GDM1 (cell line): Measurements from ENCODE around the gene PRPH.
"Not testable (repeated sequence)": the region's sequence is repeated elsewhere in the genome, so short reads cannot be mapped to it uniquely, and the experiment has no call there.

ENCODE experiments used
- DNase-seq: peaks from one replicate; lab custom pipeline; 2025; lab: John Stamatoyannopoulos, UW

PRPH gene

DNA sequence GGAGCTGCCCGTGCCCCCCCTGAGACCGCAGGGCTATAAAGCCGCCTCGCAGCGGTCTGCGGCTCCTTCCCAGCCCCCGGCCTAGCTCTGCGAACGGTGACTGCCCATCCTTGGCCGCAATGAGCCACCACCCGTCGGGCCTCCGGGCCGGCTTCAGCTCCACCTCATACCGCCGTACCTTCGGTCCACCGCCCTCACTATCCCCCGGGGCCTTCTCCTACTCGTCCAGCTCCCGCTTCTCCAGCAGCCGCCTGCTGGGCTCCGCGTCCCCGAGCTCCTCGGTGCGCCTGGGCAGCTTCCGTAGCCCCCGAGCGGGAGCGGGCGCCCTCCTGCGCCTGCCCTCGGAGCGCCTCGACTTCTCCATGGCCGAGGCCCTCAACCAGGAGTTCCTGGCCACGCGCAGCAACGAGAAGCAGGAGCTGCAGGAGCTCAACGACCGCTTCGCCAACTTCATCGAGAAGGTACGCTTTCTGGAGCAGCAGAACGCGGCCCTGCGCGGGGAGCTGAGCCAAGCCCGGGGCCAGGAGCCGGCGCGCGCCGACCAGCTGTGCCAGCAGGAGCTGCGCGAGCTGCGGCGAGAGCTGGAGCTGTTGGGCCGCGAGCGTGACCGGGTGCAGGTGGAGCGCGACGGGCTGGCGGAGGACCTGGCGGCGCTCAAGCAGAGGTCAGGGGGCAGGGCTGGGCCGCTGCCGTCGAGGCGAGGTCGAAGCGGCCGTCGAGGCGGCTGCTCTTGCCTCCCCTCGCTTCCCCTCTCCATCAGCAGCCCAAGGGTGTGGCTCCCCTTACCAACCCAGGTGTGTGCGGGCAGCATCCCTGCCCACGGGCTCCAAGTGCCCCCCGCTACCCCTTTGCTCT, at the start of gene PRPH:
PRPH (plus strand) TSS at position 66 of the 855 bp plus-strand sequence; CDS start at position 120, 54 bp downstream.
- DNase-seq: no peak

GRCh38 chr12:49251357-49251756, 43.6 kb upstream of the PRPH start:
- no peak for DNase-seq

DNA sequence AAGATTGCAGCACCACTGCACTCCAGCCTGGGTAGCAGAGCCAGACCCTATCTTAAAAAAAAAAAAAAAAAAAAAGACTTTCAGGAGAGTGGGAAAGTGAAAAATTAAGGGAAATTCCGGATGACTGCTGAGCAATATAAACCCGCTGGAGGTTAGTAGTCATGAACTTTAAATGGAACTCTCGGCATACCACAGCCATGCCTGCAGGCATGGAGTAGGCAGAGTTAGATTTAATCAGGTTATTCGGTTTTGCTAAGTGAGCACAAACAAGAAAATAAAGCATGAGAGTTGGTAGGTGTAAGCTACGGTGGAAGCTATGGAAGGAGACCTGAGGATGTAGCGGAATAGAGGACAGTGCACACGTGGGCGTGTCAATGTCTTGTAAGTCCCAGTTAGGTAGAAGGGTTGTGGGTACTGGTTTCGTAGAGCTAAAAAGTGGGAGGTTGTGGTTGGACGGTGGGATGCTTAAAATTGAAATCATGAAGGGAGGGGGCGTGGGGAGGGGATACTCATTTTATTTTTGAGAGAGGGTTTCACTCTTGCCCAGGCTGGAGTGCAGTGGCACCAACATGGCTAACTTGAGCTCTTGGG, 41.8 kb upstream of the PRPH start:
- DNase-seq: no peak

- not testable (repeated sequence) for DNase-seq
Measured at GRCh38 chr12:49255456-49255855, 39.5 kb upstream of the PRPH start.

GRCh38 chr12:49255857-49256637, 38.9 kb upstream of the PRPH start:
- DNase-seq: no peak

- not testable (repeated sequence) for DNase-seq
Measured at GRCh38 chr12:49257508-49258184, 37.3 kb upstream of the PRPH start.

DNA sequence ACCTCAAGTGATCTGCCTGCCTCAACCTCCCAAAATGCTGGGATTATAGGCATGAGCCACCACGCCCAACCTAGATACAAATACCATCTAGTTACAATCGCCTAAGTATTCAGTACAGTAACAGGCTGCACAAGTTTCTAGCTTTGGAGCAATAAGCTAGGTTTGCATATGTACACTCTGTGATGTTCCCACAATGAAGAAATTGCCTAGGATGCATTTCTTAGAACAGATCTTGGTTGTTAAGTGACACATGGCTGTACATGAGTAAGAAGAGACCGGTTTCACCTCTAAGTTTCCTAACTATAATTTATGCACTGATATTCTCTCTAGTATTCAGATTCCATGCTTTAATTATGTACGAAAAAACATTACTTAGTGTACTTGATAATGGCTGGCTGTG, 35.5 kb upstream of the PRPH start:
- DNase-seq: no peak

GRCh38 chr12:49260166-49260565, 34.8 kb upstream of the PRPH start:
- DNase-seq: no peak

- no peak for DNase-seq
Measured at GRCh38 chr12:49260571-49261363, 34.2 kb upstream of the PRPH start.

DNA sequence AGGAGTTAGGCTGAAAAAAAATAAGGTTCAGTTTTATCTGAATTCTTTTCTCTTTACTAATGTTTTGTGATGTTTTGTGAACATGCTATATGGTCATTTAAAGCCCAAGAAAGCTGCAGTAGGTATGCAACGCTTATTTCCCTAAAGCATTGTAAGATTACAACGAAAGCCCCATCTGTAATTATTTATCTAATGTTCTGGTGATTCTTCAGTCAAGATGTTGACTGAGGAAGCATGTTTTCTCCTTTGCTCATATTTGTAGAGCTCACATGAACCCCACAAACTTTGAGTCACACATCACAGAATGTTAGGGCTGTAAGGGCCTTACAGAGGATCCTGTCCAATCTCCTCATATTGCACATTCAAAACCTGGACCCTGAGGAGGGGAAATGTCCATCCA, 33.2 kb upstream of the PRPH start:
- DNase-seq: no peak

DNA sequence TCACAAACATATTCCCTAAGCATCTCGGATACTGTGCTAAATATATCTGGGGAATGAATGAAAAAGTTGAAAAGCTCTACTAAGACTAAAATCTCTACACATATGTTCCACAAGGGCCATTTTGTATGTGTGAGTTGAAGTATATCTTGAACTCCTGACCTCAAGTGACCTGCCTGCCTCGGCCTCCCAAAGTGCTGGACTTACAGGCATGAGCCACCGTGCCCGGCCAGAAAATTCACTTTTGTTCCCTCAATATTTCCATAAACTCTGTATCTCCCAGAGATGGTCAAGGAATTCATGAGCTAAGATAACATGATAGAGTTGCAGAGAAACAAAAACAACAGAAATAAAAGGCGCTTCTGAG, 31.6 kb upstream of the PRPH start:
- DNase-seq: no peak

DNA sequence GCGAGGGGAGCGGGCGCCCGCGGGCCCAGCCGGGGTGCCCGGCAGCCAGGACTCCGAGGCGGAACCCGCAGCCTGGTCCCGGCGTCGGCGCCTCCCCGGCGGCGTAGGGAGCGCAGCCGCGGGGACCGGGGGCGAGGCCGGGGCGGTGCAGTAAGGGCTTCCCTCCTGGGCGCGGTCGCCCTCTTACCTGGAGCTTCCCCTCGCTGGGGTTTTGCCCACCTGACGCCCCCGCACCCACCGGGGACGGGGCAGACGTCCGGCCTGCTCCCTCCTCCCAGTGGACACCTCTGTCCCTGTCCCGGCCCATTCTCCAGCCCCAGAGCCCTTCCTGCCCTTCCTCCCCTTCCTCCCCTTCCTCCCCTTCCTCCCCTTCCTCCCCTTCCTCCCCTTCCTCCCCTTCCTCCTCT, 30.5 kb upstream of the PRPH start:
- DNase-seq: no peak

GRCh38 chr12:49264873-49265792, 29.8 kb upstream of the PRPH start, which contains the start of gene TUBA1C:
TUBA1C (plus strand) TSS chr12:49265082; CDS start chr12:49265182, 100 bp downstream.
- peak; percentile 91 for DNase-seq

- DNase-seq: not testable (repeated sequence)
Measured at GRCh38 chr12:49269191-49269590, 25.8 kb upstream of the PRPH start.

- DNase-seq: no peak
Measured at GRCh38 chr12:49272790-49273725, 21.9 kb upstream of the PRPH start.

DNA sequence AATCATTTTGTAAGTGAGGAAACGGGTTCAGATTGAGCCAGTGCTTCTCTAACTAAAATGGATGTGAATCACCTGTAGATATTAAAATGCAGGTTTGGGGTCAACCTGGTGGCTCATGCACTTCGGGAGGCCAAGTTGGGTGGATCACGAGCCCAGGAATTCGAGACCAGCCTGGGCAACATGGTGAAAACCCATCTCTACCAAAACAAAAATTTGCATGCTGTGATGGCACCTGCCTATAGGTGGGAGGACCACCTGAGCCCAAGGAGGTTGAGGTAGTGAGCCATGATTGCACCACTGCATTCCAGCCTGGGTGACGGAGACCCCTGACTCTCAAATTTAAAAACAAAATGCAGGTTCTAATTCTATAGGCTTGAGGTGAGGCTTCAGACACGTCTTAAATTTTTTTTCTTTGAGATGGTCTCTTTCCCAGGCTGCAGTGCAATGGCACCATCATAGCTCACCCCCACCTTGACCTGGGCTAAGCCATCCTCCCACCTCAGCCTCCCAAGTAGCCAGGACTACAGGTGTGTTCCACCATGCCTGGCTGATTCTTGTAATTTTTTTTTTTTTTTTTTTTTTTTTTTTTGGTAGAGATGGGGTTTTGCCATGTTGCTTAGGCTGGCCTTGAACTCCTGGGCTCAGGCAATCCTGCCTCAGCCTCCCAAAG, 21.1 kb upstream of the PRPH start:
- no peak for DNase-seq

DNA sequence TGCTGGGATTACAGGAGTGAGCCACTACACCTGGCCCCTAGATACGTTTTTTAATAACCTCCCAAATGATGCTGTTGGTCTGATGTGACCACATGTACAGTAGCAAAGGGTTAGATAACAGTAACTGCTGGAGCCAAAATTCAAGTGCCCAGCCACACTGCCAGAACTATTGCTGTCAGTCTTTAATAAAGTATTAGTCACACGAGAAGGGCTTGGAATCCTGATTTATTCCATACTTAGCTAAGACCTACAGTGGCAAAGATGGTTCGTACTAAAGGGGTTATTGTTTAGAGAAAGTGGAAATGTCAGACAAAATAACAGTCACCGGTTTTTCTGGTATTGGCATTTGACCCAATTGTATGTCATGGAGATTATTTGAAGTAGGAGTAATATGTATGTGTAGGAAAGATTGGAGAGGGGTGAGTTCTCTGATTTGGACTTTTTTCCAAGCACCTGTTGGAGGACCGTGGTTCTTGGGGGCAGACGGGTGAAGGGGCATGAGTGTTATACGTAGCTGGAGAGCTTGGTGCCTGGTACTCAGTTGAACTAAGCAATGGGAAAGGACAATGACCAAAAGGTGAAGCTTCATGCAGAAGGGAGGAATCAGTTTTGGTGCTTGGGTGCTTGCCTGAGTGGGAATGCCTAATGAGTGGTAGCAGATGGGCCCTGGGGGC, 20.4 kb upstream of the PRPH start:
- no peak for DNase-seq
